H1 (cell line): ENCODE data around the gene IQCC. TPM values are rescaled to one million over a fixed set of nuclear protein-coding genes. Genes with fewer than 3 reads are reported as not detected.

Experiments
- CTCF ChIA-PET: fragments of 300-600 bp; sonication (Branson Sonifier 250); formaldehyde crosslinking; loops from one replicate; lab custom pipeline; 2021; ENCODE audit not compliant: partially characterized antibody; lab: Charles Lee
- POLR2A ChIA-PET: fragments of 300-600 bp; sonication (Branson Sonifier 250); formaldehyde crosslinking; loops from one replicate; lab custom pipeline; 2021; ENCODE audit warnings: inconsistent platforms; ENCODE audit not compliant: partially characterized antibody; lab: Charles Lee
- DNase-seq, 2 experiments: peaks; one replicate each; pipeline versions ENCODE4 v3.0.0 to v3.0.0-alpha.2; 2010 to 2022; ENCODE audit warnings: low spot score in 2 of 2, low read depth in 1 of 2, mixed read lengths in 1 of 2
- FAIRE-seq: peaks from 2 replicates; lab custom pipeline; 2011; peaks lifted over from hg19 to GRCh38; lab: Jason Lieb, UNC
- H2AFZ ChIP-seq: 2 replicates; pipeline ENCODE4 v1.8.1; 2012; ENCODE audit warnings: low read length, inconsistent platforms
- H2AK5ac ChIP-seq: 2 replicates; pipeline ENCODE4 v1.6.1; 2013; ENCODE audit warnings: low read depth, low read length
- H2BK120ac ChIP-seq: replicated peaks from 2 replicates; pipeline ENCODE3; 2013; ENCODE audit warnings: low read depth, low read length, inconsistent platforms
- H2BK12ac ChIP-seq: 2 replicates; pipeline ENCODE4 v1.6.1; 2013; ENCODE audit warnings: low read depth, low read length
- H2BK15ac ChIP-seq: 2 replicates; pipeline ENCODE4 v1.6.1; 2013; ENCODE audit warnings: low read length
- H2BK20ac ChIP-seq: 2 replicates; pipeline ENCODE4 v1.6.1; 2013; ENCODE audit warnings: low read length
- H2BK5ac ChIP-seq: 2 replicates; pipeline ENCODE4 v1.6.1; 2013; ENCODE audit warnings: low read depth, low read length
- H3K14ac ChIP-seq: 2 replicates; pipeline ENCODE4 v1.6.1; 2013; ENCODE audit warnings: inconsistent platforms; ENCODE audit not compliant: insufficient read length
- H3K18ac ChIP-seq: 2 replicates; pipeline ENCODE4 v1.6.1; 2013; ENCODE audit warnings: low read length; ENCODE audit errors: extremely low read depth
- H3K23ac ChIP-seq: 2 replicates; pipeline ENCODE4 v1.6.1; 2013; ENCODE audit warnings: inconsistent platforms; ENCODE audit not compliant: insufficient read length
- H3K23me2 ChIP-seq: 2 replicates; pipeline ENCODE4 v1.6.1; 2013; ENCODE audit warnings: low read depth, low read length
- H3K27ac ChIP-seq: 2 replicates; pipeline ENCODE4 v1.6.1; 2011; ENCODE audit warnings: low read depth, low read length, inconsistent platforms
- H3K27me3 ChIP-seq, 4 experiments: replicated peaks in 1 of 4; 1 replicate in 1 of 4; 2 replicates in 3 of 4; pipeline versions ENCODE4 v1.6.1 to v1.8.1; 2011 to 2013; ENCODE audit warnings: low read length in 3 of 4, mild to moderate bottlenecking in 3 of 4, inconsistent platforms in 2 of 4, mixed read lengths in 2 of 4, moderate library complexity in 1 of 4; ENCODE audit not compliant: control insufficient read depth in 3 of 4, insufficient read depth in 3 of 4; ENCODE audit errors: extremely low read depth in 1 of 4
- H3K36me3 ChIP-seq, 4 experiments: 2 replicates each; pipeline versions ENCODE4 v1.6.1 to v1.8.1; 2011 to 2013; ENCODE audit warnings: mild to moderate bottlenecking in 4 of 4, low read length in 3 of 4, moderate library complexity in 2 of 4, control low read depth in 1 of 4, inconsistent platforms in 1 of 4; ENCODE audit not compliant: insufficient read depth in 4 of 4, control insufficient read depth in 2 of 4
- H3K4ac ChIP-seq: replicated peaks from 2 replicates; pipeline ENCODE3; 2013; ENCODE audit warnings: low read length, low read depth, mixed read lengths, inconsistent platforms; ENCODE audit not compliant: insufficient read length
- H3K4me1 ChIP-seq, 4 experiments: replicated peaks in 1 of 4; 1 replicate in 1 of 4; 2 replicates in 3 of 4; pipeline versions ENCODE4 v1.6.1 to v1.8.1; 2011 to 2013; ENCODE audit warnings: low read length in 3 of 4, inconsistent platforms in 2 of 4, mixed read lengths in 1 of 4; ENCODE audit not compliant: insufficient read depth in 4 of 4, control insufficient read depth in 3 of 4
- H3K4me2 ChIP-seq, 2 experiments: 2 replicates each; pipeline versions ENCODE4 v1.6.1 to v1.8.1; 2011 to 2013; ENCODE audit warnings: low read depth in 2 of 2, low read length in 2 of 2, control low read depth in 1 of 2, inconsistent platforms in 1 of 2, mild to moderate bottlenecking in 1 of 2; ENCODE audit not compliant: insufficient read depth in 1 of 2
- H3K4me3 ChIP-seq, 4 experiments: fragments of 200-600, 300-600 bp in 1 of 4; sonication (generic), shearing (Covaris generic), sonication (Bioruptor Twin) in 1 of 4; 2 replicates each; pipeline versions ENCODE4 v1.5.1 to v1.8.1; 2011 to 2016; ENCODE audit warnings: low read length in 4 of 4, low read depth in 3 of 4, control low read depth in 2 of 4, inconsistent platforms in 2 of 4, mild to moderate bottlenecking in 2 of 4, mixed read lengths in 1 of 4, moderate library complexity in 1 of 4; ENCODE audit not compliant: insufficient read depth in 2 of 4; ENCODE audit errors: extremely low read depth in 1 of 4
- H3K56ac ChIP-seq: replicated peaks from 2 replicates; pipeline ENCODE3; 2013; ENCODE audit warnings: low read depth, mild to moderate bottlenecking, mixed read lengths, low read length, inconsistent platforms; ENCODE audit not compliant: insufficient read length
- H3K79me1 ChIP-seq: 2 replicates; pipeline ENCODE4 v1.6.1; 2013; ENCODE audit warnings: low read depth, low read length, control low read depth
- H3K79me2 ChIP-seq, 2 experiments: 2 replicates each; pipeline versions ENCODE4 v1.6.1 to v1.8.1; 2012 to 2013; ENCODE audit warnings: low read length in 2 of 2, mild to moderate bottlenecking in 2 of 2, inconsistent platforms in 1 of 2; ENCODE audit not compliant: insufficient read depth in 2 of 2, control insufficient read depth in 1 of 2
- H3K9ac ChIP-seq, 4 experiments: replicated peaks in 1 of 4; 1 replicate in 1 of 4; 2 replicates in 3 of 4; pipeline versions ENCODE4 v1.6.1 to v1.8.1; 2011 to 2013; ENCODE audit warnings: low read depth in 3 of 4, low read length in 3 of 4, control low read depth in 2 of 4, mild to moderate bottlenecking in 2 of 4, moderate library complexity in 2 of 4, inconsistent platforms in 1 of 4; ENCODE audit errors: extremely low read depth in 1 of 4
- H3K9me3 ChIP-seq, 2 experiments: 2 replicates each; pipeline versions ENCODE4 v1.6.1 to v1.8.1; 2012 to 2013; ENCODE audit warnings: mild to moderate bottlenecking in 2 of 2, moderate library complexity in 2 of 2, control low read depth in 1 of 2, inconsistent platforms in 1 of 2, low read depth in 1 of 2, low read length in 1 of 2, mixed read lengths in 1 of 2; ENCODE audit not compliant: insufficient read depth in 2 of 2
- H4K20me1 ChIP-seq, 2 experiments: replicated peaks in 1 of 2; 2 replicates each; pipeline versions ENCODE3 to v1.8.1; 2011 to 2013; ENCODE audit warnings: inconsistent platforms in 2 of 2, low read length in 2 of 2, mild to moderate bottlenecking in 1 of 2; ENCODE audit not compliant: insufficient read depth in 2 of 2, control insufficient read depth in 1 of 2
- H4K5ac ChIP-seq: 2 replicates; pipeline ENCODE4 v1.6.1; 2013; ENCODE audit warnings: low read length, low read depth, mixed read lengths, inconsistent platforms; ENCODE audit not compliant: insufficient read length
- H4K8ac ChIP-seq: 2 replicates; pipeline ENCODE4 v1.8.0; 2013; ENCODE audit warnings: mild to moderate bottlenecking, moderate library complexity, low read length, inconsistent platforms; ENCODE audit not compliant: insufficient read depth; ENCODE audit errors: extremely low read depth
- H4K91ac ChIP-seq: replicated peaks from 2 replicates; pipeline ENCODE3; 2013; ENCODE audit warnings: low read length, mixed read lengths, inconsistent platforms; ENCODE audit not compliant: insufficient read length
- FOSL1 ChIP-seq: IDR thresholded peaks from 2 replicates; pipeline ENCODE4 v1.6.1; 2011; ENCODE audit warnings: mild to moderate bottlenecking, low read depth, low read length, moderate library complexity; ENCODE audit not compliant: insufficient read depth
- RFX5 ChIP-seq: IDR thresholded peaks from 2 replicates; pipeline ENCODE4 v1.6.1; 2011; ENCODE audit warnings: low read depth, low read length, improper control_type of control experiment, borderline replicate concordance
- SAP30 ChIP-seq: fragments of 300-600 bp; sonication (generic); IDR thresholded peaks from 2 replicates; pipeline ENCODE4 v1.7.1; 2012; ENCODE audit warnings: low read length, moderate library complexity, mild to moderate bottlenecking, inconsistent platforms; ENCODE audit not compliant: insufficient read depth, insufficient replicate concordance
- SP2 ChIP-seq: IDR thresholded peaks from 2 replicates; pipeline ENCODE4 v1.6.1; 2012; ENCODE audit warnings: mild to moderate bottlenecking, low read length, inconsistent platforms
- WGBS, 2 experiments: shearing (Covaris generic) in 1 of 2; methylation state at CpG; one replicate each; pipeline versions ENCODE4 v1.1.6 to v1.1.7; 2013 to 2015; ENCODE audit warnings: low lambda C conversion rate in 2 of 2, mixed read lengths in 2 of 2, inconsistent platforms in 1 of 2, low coverage in 1 of 2, missing lambda C conversion rate in 1 of 2; ENCODE audit not compliant: insufficient replicate concordance in 2 of 2, insufficient coverage in 1 of 2, insufficient read length in 1 of 2; ENCODE audit errors: extremely low coverage in 1 of 2, missing lambda C conversion rate in 1 of 2; 5-methylcytosine and 5-hydroxymethylcytosine counted together
- polyA plus RNA-seq, 7 experiments: library from polyadenylated mRNA; depleted of rRNA in 3 of 7; stranded (reverse) in 5 of 7; unstranded in 2 of 7; fragments of >200 nt in 5 of 7; fragments of 200-250 nt in 2 of 7; gene quantifications; 1 replicate in 5 of 7; 2 replicates in 1 of 7; 4 replicates in 1 of 7; pipeline versions ENCODE4 v1.2.1 to v1.2.3, GENCODE V29; 2011 to 2013; ENCODE audit warnings: missing spikeins in 2 of 7, mixed read lengths in 2 of 7
- total RNA-seq: library from RNA; stranded (reverse); fragmentation: NEBNext Ultra II Directional; extraction: Animal tissue kit (Norgen Biotek cat#: 25700); gene quantifications from 2 replicates; pipeline ENCODE4 v1.2.1, GENCODE V29; 2021
- TF ChIP-seq, protein P1 (sequence below): IDR thresholded peaks from 2 replicates; pipeline ENCODE4 v1.6.1; 2012; ENCODE audit warnings: inconsistent platforms
- TF ChIP-seq, protein P2 (sequence below): IDR thresholded peaks from 2 replicates; pipeline ENCODE4 v1.6.1; 2011; ENCODE audit warnings: low read depth, mild to moderate bottlenecking, low read length; ENCODE audit not compliant: insufficient read depth

IQCC gene
- total and polyA plus RNA-seq, 2 of the 8 experiments (the other 6 are each of a cell fraction or from before 2014, with no cell fraction given), result 2.5 to 4.2 TPM

GRCh38 chr1:32232558-32233304 is 27.3 kb downstream of the IQCC start:
- Histone ChIP-seq H4K8ac (no peak overlapping the region), H3K36me3 (peaks cover 20 to 51% (median 42%) of the 10 kb centered on the region in 4 experiments), H3K56ac (no peak overlapping the region), H2BK120ac (no peak overlapping the region), H2BK15ac (no peak overlapping the region), H3K27ac (no peak overlapping the region), H2AFZ (no peak overlapping the region), H4K5ac (no peak overlapping the region), H3K79me1 (peaks cover 2% of the 10 kb centered on the region; the same call in 1 of the 2 replicates), H3K23me2 (no peaks in the 10 kb centered on the region), H3K4me2 (no peak overlapping the region), H3K4ac (no peak overlapping the region), H3K4me3 (no peak overlapping the region), H3K27me3 (no peaks in the 10 kb centered on the region), H4K91ac (no peak overlapping the region), H3K23ac (no peak overlapping the region), H3K4me1 (no peaks in the 10 kb centered on the region), H2BK5ac (no peak overlapping the region), H2BK20ac (no peak overlapping the region), H2BK12ac (no peak overlapping the region), H3K79me2 (no peaks in the 10 kb centered on the region), H3K14ac (no peak overlapping the region), H4K20me1 (peaks cover 0 to 9% of the 10 kb centered on the region in 2 experiments), H3K9me3 (no peaks in the 10 kb centered on the region), H2AK5ac (no peak overlapping the region), H3K9ac (no peak overlapping the region), H3K18ac (no peak overlapping the region; the same call in 1 of the 2 replicates)
- DNase-seq (no peak), FAIRE-seq (no peak)
- POLR2A ChIA-PET, result interaction anchor here (1.0 to 2.0 kb wide), 8 partner anchors 10 to 100 kb away, joined by 3 to 12 read pairs (median 4); partner anchors contain the start of genes EIF3I and TMEM234
- no peak for TF ChIP-seq SAP30
- TF ChIP-seq RFX5, result no peak
- TF ChIP-seq, protein P1, sequence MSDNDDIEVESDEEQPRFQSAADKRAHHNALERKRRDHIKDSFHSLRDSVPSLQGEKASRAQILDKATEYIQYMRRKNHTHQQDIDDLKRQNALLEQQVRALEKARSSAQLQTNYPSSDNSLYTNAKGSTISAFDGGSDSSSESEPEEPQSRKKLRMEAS, result no peak
- TF ChIP-seq SP2, result no peak
- TF ChIP-seq FOSL1, result no peak
- TF ChIP-seq, protein P2, sequence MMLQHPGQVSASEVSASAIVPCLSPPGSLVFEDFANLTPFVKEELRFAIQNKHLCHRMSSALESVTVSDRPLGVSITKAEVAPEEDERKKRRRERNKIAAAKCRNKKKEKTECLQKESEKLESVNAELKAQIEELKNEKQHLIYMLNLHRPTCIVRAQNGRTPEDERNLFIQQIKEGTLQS, result no peak
- CTCF ChIA-PET, result interaction anchor here (0.8 to 1.8 kb wide), 3 partner anchors 10 to 22 kb away, joined by 3 to 4 read pairs (median 4); no protein-coding TSS in a partner anchor
- 90% methylated on average over 8 of the region's 8 CpGs; no CpG with 5 or more reads in 1 of the 2 experiments for WGBS, 2 experiments
